ENCODE results near the gene MRTFA. TPM values are rescaled to one million over a fixed set of nuclear protein-coding genes. Genes with fewer than 3 reads are reported as not detected.

MRTFA gene
- total and polyA plus RNA-seq, 3 donors from 2014 or later: 59.5 to 162 (median 158) TPM

GRCh38 chr22:40423882-40424640, 212.5 kb downstream of the MRTFA start:
- no peak for DNase-seq
- H3K4me1 ChIP-seq: no peaks in the 10 kb centered on the region

DNA sequence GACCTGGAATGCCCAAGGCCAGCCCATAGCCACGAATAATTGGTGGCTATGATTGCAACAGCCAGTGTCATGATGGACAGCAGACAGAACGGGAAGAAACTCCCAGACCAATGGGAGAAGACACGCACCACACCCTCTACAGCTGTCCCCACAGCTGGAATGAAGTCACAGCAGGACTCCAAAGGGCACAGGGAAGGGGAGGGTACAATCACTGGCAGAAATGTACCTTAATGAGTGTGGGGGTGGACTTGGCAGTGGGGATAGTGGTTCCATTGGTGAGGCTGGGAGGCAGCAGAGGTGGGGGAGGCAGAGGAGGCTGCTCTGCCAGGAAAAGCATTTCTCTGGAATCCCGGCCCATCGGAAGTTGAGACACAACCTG, 213.2 kb downstream of the MRTFA start:
- DNase-seq: no peak
- Histone ChIP-seq H3K36me3 (ENCODE audit: low read depth, missing control alignments) (no peaks in the 10 kb centered on the region), H3K4me1 (no peaks in the 10 kb centered on the region), H3K9me3 (no peaks in the 10 kb centered on the region), H3K27me3 (no peaks in the 10 kb centered on the region), H3K4me3 (no peak overlapping the region), H3K27ac (no peak overlapping the region)
- WGBS, 2 donors: 65 to 70% methylated on average over 5 of the region's 5 CpGs
- no peak for TF ChIP-seq POLR2A (IDR thresholded peaks at IDR 0.05)
- no peak for TF ChIP-seq CTCF (IDR thresholded peaks at IDR 0.05)
- intact Hi-C loops (cut with DNase I; ENCODE audit: low total_unique reads): no loop called here

More at GRCh38 chr22:40423882-40424640, 212.5 kb downstream of the MRTFA start:
- 85 to 87% methylated on average over 11 to 17 of the region's 17 CpGs for WGBS, 2 donors
- Histone ChIP-seq H3K4me3 (no peak overlapping the region), H3K36me3 (ENCODE audit: low read depth, missing control alignments) (no peaks in the 10 kb centered on the region), H3K27me3 (no peaks in the 10 kb centered on the region), H3K27ac (no peak overlapping the region), H3K9me3 (no peaks in the 10 kb centered on the region)
- TF ChIP-seq CTCF (IDR thresholded peaks at IDR 0.05): no peak
- no peak for TF ChIP-seq POLR2A (IDR thresholded peaks at IDR 0.05)
- intact Hi-C loops (cut with DNase I; ENCODE audit: low total_unique reads): no loop called here

GRCh38 chr22:40422558-40423309, 213.8 kb downstream of the MRTFA start:
- TF ChIP-seq POLR2A (IDR thresholded peaks at IDR 0.05): no peak
- no peak for TF ChIP-seq CTCF (IDR thresholded peaks at IDR 0.05)
- Histone ChIP-seq H3K27me3 (no peaks in the 10 kb centered on the region), H3K27ac (no peak overlapping the region), H3K36me3 (ENCODE audit: low read depth, missing control alignments) (no peaks in the 10 kb centered on the region), H3K4me1 (no peaks in the 10 kb centered on the region), H3K4me3 (no peak overlapping the region), H3K9me3 (no peaks in the 10 kb centered on the region)
- intact Hi-C loops (cut with DNase I; ENCODE audit: low total_unique reads): no loop called here
- 90 to 94% methylated on average over 7 to 9 of the region's 9 CpGs for WGBS, 2 donors
- DNase-seq: no peak

DNA sequence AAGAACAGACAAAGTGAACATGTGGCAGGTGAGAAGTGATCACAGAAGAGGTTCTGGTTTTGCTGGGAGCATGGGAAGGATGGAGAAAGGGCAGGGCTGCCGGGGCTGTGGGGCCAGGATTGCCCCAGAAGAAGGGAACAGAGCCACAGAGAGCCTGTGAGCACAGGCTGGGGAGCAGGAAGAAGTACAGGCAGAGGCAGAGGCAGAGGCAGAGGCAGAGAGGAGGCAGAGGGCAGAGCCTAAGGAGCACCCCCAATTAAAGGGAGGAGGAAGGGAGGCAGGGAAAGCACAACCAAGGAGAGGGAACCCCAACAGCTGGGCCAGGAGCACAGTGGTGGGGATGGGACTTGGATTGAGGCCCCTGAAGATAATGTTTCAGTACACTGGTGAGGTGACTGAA, 214.6 kb downstream of the MRTFA start:
- no peaks in the 10 kb centered on the region for H3K9me3 ChIP-seq
- no peak overlapping the region for H3K4me3 ChIP-seq
- WGBS, 2 donors: 95 to 96% methylated on average over 1 of the region's 1 CpG
- DNase-seq: no peak
- no peak overlapping the region for H3K27ac ChIP-seq
- H3K27me3 ChIP-seq: no peaks in the 10 kb centered on the region
- intact Hi-C loops (cut with DNase I; ENCODE audit: low total_unique reads): no loop called here
- H3K4me1 ChIP-seq: no peaks in the 10 kb centered on the region
- no peaks in the 10 kb centered on the region for H3K36me3 ChIP-seq (ENCODE audit: low read depth, missing control alignments)
- no peak for TF ChIP-seq POLR2A (IDR thresholded peaks at IDR 0.05)

GRCh38 chr22:40421082-40421350, 215.5 kb downstream of the MRTFA start:
- Histone ChIP-seq H3K4me1 (no peaks in the 10 kb centered on the region), H3K27ac (no peak overlapping the region), H3K4me3 (no peak overlapping the region), H3K36me3 (ENCODE audit: low read depth, missing control alignments) (no peaks in the 10 kb centered on the region), H3K9me3 (no peaks in the 10 kb centered on the region), H3K27me3 (no peaks in the 10 kb centered on the region)
- intact Hi-C loops (cut with DNase I; ENCODE audit: low total_unique reads): no loop called here
- WGBS, 2 donors: 90 to 94% methylated on average over 3 to 4 of the region's 4 CpGs
- no peak for DNase-seq
- TF ChIP-seq CTCF (IDR thresholded peaks at IDR 0.05) (no peak), POLR2A (IDR thresholded peaks at IDR 0.05) (no peak)
